GM21526 (cell line): Measurements from ENCODE around the gene USP54.

Source experiments
- ATAC-seq: cut with Tn5 transposase; IDR thresholded peaks from one replicate; pipeline ENCODE4 v1.9.1; 2021; ENCODE audit warnings: moderate library complexity; ENCODE audit not compliant: unreplicated experiment, low FRiP score

USP54 gene

DNA sequence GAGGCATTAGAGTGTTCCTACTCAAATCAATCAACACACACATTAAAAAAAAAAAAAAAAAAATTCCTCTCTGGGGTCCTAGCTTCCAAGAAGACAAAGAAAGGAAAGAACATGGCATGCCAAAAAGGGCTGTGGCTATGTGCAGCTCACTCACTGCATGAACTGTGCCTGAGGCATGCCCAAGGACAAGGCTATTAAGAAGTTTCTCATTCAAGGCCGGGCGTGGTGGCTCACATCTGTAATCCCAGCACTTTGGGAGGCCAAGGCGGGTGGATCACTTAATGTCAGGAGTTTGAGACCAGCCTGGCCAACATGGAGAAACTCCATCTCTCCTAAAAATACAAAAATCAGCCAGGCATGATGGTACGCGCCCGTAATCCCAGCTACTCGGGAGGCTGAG lies 53.4 kb downstream of the USP54 start:
- no peak for ATAC-seq

DNA sequence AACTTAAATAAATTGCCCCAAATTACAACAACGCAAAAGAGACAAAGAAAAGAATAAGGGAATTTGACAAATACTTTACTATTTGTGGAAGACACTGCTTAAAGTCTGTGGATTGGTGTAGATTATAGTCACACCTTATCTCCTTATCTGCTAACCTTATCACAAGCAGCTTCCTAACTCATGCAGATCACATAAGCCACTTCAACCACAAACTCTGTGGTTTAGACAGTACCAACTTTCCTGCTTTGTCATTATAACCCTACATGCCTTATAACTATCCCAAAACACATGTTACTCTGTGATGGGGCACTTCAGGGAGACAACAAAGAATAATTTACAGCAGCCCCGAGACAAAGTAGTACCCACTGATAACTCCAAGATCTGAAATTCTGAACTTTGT lies 53.9 kb downstream of the USP54 start:
- ATAC-seq: no peak

DNA sequence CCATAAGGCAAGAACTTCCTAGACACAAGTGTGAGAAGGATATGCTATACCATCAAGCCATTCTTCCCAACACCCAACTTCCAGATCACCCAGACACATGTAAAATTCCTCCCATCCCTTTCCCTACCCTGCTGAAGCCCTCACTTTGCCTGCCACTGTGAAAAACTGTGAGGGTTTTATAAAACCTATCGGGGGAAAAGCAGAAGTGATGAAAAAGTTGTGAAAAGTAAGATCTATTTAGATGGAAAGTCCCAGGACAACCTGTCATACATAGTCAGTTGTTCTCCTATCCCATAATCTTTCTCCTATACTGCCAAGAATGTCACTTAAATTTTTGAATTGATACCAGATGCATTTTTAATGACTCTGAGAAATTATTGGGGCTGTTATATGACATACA lies 56.3 kb downstream of the USP54 start:
- no peak for ATAC-seq

DNA sequence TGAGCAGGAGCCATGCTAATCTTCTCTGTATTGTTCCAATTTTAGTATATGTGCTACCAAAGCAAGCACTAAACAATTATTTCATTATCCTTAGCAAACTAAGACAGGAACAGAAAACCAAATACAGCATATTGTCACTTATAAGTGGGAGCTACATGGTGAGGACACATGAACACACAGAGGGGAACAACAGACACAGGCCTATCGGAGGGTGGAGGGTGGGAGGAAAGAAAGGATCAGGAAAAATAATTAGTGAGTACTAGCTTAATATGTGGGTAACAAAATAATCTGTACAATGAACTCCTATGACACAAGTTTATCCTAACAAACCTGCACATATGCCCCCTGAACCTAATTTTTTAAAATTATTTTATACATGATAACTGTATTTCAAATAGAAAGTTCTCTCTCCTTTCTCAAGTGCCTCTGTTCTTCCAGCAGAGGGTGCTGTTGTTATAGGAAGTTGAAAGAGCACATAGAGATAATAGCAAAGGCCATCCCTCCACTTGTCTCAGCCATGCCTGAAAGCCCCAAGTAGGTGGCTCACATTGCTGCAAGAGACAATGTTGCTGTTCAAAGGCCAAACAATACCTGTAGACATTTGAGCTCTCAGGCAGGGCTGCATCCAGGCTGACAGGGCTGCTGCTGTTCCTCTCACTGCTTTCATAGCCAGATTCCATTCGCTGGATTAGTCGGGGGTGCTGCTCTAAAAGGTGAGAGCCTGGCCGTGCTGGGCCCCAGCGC lies 61.9 kb downstream of the USP54 start:
- ATAC-seq: no peak

DNA sequence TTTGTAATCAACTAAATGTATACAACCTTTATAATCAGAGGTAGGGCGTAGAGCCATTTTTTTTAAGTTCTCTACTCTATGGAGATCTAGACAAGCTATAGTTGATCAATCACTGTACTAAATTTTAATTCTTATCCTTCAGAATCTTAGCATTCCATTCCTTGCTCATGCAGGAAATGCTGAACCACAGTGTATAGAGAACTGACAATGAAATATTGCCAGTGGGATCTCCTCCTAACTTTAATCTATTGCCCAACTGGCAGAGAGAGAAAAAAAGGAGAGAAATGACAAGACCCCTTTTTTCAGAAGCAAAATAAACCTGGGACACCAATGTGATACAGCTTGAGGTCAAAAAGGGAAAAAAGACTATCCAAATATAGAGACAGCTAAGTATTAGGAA lies 68.9 kb downstream of the USP54 start:
- no peak for ATAC-seq

DNA sequence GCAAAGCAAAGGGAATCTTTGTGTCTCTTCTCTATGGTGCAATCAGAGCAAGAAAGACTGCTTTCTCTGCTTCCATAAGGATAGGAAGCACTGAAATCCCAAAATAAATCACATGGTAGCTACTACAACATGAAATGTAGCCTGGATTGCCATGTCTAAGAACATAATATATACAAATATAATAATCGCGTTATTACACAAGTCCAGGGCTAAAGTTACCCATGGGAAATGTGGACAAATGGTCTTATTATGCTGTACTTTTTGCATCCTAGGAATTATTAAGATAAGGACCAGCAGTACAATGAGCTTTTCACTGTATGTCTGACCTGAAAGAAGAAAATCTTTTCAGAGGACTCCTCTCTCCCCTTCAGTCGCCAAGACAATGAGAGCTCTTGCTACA lies 71.8 kb downstream of the USP54 start:
- ATAC-seq: no peak

DNA sequence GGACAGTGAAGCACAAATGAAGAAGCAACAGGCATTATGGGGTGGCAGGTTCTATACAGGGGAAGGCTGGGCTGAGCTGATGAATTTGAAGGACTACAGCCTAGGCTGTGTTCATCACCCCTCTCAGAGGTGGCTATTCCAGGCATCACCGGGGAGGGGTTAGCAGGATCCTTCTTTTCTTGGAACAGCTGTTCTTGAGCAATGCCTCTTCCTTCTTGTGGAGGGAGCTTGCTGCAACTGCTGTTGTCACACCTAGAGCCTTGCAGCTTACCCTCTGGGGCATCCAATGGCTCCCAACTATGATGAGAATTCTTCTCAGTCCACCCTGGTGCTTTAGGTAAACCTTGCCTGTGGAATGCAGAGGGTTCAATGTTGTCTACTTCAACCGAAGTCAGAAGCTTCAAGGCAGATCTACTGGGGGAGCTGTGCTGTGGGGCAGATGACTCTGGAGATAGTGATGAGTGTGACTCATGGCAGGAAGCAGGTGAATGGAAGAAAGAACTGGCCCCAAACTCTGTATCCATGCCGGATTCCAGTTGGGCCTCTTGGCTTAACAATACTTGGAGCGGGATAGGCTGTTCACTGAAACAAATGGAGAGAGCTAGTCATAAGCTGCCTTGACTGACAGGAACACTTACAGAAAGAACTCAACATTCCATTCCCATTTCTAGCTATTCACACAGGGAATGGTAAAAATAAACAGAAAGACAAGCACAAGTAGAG lies 73.8 kb downstream of the USP54 start:
- no peak for ATAC-seq

DNA sequence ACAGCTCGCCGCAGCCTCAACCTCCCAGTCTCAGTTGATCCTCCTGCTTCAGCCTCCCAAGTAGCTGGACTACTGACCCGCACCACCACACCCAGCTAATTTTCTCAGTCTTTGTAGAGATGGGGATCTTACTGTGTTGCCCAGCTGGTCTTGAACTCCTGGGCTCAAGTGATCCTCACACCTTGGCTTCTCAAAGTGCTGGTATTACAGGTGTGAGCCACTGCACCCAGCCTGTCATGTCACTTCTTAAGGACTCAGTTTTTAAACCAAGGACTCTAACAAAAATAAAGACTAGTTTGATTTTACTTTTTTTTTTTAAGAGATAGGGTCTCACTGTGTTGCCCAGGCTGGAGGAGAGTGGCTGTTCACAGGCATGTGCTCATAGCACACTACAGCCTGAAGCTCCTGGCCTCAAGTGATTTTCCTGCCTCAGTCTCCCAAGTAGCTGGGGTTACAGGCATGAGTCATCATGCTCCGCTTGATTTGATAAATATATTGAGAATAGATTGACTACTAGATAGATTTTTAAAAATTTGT lies 78.9 kb downstream of the USP54 start:
- no peak for ATAC-seq

DNA sequence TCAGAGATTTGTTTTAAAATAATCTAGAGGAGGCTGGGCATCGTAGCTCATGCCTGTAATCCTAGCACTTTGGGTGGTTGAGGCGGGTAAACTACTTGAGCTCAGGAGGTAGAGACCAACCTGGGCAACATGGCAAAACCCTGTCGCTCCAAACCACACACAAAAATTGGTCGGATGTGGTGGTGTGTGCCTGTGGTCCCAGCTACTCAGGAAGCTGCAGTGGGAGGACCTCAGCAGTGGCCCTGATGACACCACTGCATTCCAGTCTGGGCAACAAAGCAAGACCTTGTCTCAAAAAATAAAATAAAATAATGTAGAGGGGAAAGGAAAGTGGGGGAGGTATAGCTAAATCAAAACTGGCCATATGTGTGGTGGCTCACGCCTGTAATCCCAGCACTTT lies 81.4 kb downstream of the USP54 start:
- no peak for ATAC-seq

DNA sequence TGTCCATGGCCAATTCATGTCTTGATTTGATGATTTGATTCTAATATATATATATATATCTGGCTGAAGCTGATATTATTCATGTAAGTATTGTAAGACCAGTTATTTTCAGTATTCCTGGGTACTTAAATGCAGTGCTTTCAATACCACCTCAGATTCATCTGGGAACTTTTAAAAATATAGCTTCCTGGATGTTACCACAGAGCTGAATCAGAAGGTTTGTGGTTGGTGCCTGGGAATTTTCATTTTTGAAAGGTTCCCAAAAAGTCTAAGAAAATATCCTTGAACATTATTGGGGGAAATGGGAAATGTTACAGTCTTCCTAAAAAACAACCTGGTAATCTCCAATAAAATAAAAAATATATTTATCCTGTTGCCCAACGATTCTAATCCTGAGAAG lies 84.7 kb downstream of the USP54 start:
- no peak for ATAC-seq

DNA sequence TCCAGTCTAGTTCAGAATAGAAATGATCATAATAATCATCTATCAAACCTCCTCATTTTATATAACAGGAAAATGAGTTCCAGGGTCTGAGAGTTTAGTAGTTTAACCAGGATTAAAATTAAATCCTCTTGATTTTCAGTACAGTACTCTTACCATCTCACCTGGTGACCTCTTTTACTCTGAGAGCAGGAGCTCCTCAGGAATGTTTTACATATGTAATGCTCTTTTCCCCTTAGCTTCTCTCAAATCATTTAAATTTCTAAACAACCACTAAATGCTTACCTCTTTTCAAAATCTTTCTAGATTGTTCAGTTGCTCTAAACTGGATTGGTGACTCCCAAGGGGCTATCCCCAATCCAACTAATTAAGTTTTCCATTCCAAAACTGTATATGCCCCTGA lies 85.1 kb downstream of the USP54 start:
- no peak for ATAC-seq

DNA sequence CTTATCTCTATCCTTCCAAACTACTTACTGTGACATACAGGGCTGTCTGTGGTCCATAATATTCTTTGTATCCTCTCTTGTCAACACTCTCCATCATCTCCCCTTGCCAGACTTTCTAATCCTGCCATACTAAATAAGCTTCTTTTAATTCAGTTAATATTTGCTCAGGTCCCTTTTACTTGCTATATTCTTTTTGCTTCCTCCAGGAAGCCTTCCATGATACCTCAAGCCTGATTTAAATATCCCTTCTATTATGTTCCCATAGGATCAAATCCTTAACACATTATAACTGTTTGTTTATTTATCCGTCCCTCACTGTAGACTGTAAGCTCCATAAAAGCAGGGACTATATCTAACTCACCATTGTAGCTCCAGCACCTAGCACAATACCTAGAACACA lies 88.1 kb downstream of the USP54 start:
- ATAC-seq: no peak

DNA sequence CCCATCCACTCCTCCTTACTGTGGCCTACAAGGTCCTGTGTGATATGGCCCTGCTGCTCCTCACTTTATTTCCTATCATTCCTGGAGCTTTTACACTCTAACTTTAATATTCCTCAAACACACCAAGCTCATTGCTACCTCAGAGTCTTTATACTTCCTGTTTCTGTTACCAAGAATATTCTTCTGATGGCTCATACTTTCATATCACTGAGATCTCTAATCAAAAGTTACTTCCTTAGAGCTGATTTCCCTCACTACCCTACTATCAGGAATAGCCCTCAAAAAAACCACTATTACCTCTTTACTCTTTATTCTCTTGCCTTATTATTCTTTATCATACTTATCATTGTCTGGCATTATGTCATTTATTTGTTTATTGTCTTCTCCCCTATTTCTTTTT lies 89.5 kb downstream of the USP54 start:
- no peak for ATAC-seq

DNA sequence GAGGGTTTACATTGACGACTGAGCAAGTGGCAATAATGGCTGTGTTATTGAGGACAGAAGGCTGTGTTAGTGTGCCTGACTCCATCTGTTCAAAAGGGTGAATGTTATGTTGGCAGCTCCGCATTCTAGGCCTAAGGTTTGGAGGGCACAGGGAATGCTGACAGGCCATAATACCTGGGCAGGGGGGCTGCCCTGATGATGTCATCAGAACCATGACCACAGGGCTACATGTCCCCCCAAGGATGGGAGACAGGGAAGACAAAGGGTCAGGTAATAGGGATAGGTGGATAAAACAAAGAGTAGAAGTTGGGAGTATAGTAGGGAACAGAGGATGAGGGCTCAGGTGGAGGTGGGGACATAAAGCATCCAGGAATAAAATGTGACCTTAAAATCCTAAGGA lies 93.5 kb downstream of the USP54 start:
- ATAC-seq: no peak

DNA sequence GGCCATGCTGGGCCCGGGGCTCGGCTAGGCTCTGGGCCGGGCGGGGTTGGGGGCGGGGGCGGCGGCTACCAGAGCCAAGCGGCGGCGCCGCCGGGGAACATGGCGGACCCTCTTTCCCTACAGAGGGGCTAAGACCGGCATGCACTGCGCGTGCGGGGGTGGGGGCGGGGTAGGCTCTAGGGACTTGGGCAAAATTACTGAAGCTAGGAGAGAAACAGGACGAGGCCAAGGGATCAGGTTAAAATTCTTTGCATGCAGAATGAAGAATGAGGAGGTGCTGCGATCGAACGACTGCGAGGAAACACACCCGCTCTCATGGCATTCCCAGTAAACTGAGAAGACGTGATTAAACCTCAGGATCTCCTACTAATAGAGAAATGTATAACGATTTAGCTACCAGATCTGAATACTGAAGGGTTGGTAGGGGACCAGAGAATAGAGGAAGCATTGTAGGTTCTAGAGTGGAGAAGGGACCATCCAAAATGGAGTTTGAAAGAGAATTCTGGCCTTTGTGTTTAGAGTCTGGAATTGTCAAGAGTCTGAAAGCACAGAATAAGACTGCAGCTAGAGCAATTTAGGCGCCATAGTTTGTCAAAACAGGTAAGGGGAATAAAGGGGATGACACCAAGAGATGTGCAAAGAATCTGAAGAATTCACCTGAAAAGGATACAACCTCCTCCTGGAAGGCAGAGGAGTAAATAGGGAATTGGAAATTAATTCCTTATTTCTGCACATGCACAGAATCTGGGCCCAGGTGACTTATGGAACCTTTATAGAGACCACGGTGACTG lies 95.1 kb downstream of the USP54 start, which contains the start of gene PPP3CB:
PPP3CB (minus strand) TSS at position 141 of the 791 bp plus-strand sequence; CDS start at position 6, 135 bp downstream.
- ATAC-seq: peak; percentile 44

DNA sequence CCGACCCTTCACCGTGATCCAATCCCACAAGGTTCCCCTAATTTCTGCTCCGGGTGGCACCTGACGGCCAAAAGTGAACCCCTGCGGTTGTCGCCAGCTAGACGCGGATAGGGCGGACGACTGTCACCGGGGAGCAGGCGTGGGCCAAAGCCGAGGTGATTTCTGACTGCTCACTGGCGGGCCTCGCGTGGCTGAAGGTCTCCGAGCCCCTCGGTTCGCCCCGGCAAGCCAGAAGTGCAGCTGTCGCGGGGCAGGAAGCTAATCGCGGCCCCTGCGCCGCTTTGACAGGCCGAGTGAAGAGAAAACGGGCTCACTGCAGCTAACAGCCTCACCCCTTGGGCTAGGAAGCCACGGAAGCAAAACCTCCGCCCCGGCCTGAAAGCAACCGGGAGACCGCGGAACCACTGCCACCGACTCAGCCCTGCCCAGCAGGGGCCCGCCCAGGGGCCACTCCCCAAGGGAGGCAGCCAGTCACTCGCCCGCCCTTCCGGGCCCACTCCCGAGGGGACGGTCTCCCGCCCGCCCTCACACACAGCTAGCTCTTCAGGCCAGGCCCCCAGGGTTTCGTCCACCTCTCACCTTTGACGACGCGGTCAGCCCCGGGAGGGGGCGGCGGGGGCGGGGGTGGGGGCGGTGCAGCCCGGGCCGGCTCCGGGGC lies 95.8 kb downstream of the USP54 start:
- ATAC-seq: peak; percentile 87

DNA sequence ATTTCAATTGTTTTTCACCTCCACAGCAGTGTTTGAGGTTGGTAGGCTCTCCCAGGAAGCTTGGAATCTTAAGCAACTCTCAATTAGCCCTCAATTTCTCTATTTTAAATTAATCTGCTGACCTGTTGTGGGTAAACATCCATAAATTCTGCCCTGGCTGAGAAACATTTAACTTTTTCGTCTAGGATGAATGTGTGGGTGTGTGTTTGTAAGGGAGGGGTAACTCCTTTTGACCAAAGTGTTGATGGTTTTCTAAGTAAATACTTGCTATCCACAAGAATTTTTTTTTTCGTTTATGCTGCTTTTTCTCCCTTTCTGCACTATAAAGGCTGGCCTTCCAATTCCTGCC lies 96.3 kb downstream of the USP54 start:
- ATAC-seq: no peak

DNA sequence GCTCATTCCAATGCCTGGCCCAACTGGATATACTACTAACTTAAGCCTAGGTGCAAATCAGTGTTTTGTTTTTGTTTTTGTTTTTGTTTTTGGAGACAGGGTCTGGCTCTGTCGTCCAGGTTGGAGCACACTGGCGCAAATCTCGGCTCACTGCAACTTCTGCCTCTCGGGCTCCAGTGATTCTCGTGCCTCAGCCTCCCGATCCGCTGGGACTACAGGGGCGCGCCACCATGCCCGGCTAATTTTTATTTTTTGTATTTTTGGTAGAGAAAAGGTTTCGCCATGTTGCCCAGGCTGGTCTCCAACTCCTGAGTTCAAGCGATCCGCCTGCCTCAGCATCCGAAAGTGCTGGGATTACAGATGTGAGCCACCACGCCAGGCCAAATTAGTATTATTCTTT lies 96.9 kb downstream of the USP54 start:
- no peak for ATAC-seq

DNA sequence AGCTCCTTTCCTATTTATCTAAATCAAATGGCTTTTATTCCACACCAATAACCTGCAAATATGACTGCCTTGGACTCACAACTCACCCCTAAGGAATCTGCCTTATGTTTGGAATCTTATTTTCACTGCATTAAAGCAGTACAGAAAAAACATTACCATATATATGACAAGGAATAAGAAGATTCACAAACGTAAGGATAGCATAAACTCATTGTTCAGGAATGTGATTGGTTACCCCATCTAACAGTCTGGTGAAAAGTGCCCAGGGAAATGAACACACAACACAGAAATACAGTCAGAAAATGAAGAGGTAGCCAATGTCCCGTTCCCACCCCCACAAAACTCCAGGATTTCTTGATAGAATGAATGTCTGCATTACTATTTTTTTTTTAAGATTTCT lies 97.4 kb downstream of the USP54 start:
- no peak for ATAC-seq

DNA sequence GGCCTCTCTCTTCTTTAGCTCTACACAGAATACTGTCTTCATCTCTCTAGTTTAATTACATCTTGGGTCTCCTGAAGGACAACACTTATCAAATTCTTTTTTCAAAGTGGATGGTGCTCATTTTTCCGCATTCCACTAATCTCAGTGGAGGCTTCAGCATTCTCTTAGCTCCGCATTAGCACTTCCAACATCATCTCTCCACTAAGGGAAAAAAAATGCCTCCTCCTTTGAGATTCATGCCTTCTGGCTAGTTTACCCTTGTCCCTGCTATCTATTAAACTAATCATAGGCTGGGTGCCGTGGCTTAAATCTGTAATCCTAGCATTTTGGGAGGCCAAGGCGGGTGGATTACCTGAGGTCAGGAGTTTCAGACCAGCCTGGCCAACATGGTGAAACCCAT lies 104.5 kb downstream of the USP54 start:
- ATAC-seq: no peak

DNA sequence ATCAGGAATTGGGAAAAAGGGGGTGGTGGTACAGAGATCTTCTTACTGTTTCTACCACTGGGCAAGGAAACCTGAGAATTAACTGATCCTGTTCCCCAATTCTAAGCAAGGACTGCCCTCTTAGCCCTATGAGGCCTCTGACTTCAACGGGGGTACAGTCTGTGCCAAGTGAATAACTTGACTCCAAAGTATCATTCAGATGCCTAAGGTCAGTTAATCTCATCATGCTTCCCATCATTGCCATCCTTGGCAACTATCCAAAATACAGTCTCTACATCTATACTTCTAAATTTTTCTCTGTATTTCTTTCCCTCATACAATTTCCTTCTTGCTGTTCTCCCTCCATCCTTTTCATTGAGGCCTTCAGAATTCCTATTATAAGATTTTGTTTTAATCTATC lies 105.8 kb downstream of the USP54 start:
- no peak for ATAC-seq
